ENCODE data around the gene DYNC1H1.

- TF ChIP-seq CTCF (conservative IDR thresholded peaks at IDR 0.05; ENCODE audit: low read depth, low read length) = no peak
- TF ChIP-seq EZH2 (IDR thresholded peaks at IDR 0.05; ENCODE audit: low read length, unreplicated experiment) = no peak
- TF ChIP-seq EZH2phosphoT487 (IDR thresholded peaks at IDR 0.05; ENCODE audit: borderline replicate concordance, low read length) = no peak
Measured at GRCh38 chr14:102079700-102079979, 115.3 kb downstream of the DYNC1H1 start.
